ENCODE measurements around the gene SLC12A1.

DNA sequence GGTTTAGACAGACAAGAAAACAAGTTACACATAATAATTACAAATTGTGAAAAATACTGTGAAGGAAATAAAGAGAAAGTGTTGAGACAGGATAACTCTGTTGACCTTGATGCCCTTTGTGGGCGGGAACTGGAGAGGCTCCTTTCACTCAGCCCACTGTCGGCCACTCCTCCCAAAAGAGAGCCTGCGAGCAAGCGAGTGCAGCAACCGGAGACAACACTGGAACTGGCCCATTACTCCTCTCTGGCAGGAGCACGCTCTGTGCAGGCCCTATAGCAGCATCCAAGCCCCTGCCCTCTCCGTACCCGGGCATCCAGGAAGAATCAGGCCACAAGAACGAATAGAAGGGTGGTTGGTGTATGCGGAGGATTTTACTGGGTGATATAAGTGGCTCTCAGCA lies 108.9 kb downstream of the SLC12A1 start:
- TF ChIP-seq, protein P1, sequence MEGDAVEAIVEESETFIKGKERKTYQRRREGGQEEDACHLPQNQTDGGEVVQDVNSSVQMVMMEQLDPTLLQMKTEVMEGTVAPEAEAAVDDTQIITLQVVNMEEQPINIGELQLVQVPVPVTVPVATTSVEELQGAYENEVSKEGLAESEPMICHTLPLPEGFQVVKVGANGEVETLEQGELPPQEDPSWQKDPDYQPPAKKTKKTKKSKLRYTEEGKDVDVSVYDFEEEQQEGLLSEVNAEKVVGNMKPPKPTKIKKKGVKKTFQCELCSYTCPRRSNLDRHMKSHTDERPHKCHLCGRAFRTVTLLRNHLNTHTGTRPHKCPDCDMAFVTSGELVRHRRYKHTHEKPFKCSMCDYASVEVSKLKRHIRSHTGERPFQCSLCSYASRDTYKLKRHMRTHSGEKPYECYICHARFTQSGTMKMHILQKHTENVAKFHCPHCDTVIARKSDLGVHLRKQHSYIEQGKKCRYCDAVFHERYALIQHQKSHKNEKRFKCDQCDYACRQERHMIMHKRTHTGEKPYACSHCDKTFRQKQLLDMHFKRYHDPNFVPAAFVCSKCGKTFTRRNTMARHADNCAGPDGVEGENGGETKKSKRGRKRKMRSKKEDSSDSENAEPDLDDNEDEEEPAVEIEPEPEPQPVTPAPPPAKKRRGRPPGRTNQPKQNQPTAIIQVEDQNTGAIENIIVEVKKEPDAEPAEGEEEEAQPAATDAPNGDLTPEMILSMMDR (conservative IDR thresholded peaks at IDR 0.05; ENCODE audit: low read depth in 2 of 2), result no peak
- TF ChIP-seq EZH2phosphoT487 (IDR thresholded peaks at IDR 0.05; ENCODE audit: unreplicated experiment), result no peak
- TF ChIP-seq, protein P2, sequence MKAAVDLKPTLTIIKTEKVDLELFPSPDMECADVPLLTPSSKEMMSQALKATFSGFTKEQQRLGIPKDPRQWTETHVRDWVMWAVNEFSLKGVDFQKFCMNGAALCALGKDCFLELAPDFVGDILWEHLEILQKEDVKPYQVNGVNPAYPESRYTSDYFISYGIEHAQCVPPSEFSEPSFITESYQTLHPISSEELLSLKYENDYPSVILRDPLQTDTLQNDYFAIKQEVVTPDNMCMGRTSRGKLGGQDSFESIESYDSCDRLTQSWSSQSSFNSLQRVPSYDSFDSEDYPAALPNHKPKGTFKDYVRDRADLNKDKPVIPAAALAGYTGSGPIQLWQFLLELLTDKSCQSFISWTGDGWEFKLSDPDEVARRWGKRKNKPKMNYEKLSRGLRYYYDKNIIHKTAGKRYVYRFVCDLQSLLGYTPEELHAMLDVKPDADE (IDR thresholded peaks at IDR 0.05), result no peak
- no peak for TF ChIP-seq CREB1 (CRISPR knock-in tag; IDR thresholded peaks at IDR 0.05; ENCODE audit: low read depth)
- TF ChIP-seq EZH2 (IDR thresholded peaks at IDR 0.05; ENCODE audit: low read depth, unreplicated experiment), result no peak
- no peak for TF ChIP-seq JUNB (IDR thresholded peaks at IDR 0.05; ENCODE audit: unreplicated experiment)
- TF ChIP-seq, protein P3, sequence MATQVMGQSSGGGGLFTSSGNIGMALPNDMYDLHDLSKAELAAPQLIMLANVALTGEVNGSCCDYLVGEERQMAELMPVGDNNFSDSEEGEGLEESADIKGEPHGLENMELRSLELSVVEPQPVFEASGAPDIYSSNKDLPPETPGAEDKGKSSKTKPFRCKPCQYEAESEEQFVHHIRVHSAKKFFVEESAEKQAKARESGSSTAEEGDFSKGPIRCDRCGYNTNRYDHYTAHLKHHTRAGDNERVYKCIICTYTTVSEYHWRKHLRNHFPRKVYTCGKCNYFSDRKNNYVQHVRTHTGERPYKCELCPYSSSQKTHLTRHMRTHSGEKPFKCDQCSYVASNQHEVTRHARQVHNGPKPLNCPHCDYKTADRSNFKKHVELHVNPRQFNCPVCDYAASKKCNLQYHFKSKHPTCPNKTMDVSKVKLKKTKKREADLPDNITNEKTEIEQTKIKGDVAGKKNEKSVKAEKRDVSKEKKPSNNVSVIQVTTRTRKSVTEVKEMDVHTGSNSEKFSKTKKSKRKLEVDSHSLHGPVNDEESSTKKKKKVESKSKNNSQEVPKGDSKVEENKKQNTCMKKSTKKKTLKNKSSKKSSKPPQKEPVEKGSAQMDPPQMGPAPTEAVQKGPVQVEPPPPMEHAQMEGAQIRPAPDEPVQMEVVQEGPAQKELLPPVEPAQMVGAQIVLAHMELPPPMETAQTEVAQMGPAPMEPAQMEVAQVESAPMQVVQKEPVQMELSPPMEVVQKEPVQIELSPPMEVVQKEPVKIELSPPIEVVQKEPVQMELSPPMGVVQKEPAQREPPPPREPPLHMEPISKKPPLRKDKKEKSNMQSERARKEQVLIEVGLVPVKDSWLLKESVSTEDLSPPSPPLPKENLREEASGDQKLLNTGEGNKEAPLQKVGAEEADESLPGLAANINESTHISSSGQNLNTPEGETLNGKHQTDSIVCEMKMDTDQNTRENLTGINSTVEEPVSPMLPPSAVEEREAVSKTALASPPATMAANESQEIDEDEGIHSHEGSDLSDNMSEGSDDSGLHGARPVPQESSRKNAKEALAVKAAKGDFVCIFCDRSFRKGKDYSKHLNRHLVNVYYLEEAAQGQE (IDR thresholded peaks at IDR 0.05; ENCODE audit: unreplicated experiment), result no peak
- no peak for TF ChIP-seq POLR2AphosphoS5 (IDR thresholded peaks at IDR 0.05; ENCODE audit: low read depth)
- no peak for TF ChIP-seq ZNF114 (CRISPR knock-in tag; IDR thresholded peaks at IDR 0.05)
- no peak for TF ChIP-seq ZNF331 (CRISPR knock-in tag; IDR thresholded peaks at IDR 0.05; ENCODE audit: low read depth)
- TF ChIP-seq STAT1 (IDR thresholded peaks at IDR 0.05; ENCODE audit: unreplicated experiment), result no peak

Data from GM23338 (cell line).